OCI-LY3 (cell line): Measurements from ENCODE around the gene CLTB.

Experiments
- CTCF ChIP-seq: fragments of 200-600, 300-600 bp; sonication (generic); IDR thresholded peaks from 2 replicates; pipeline ENCODE4 v1.5.1; 2014; ENCODE audit warnings: antibody characterized with exemption, low read length, low read depth
- EZH2phosphoT487 ChIP-seq: fragments of 200-600 bp; shearing (Covaris generic); IDR thresholded peaks from 2 replicates; pipeline ENCODE4 v1.6.1; 2018; ENCODE audit warnings: antibody characterized with exemption, mixed run types, low read depth

- no peak for TF ChIP-seq CTCF
- no peak for TF ChIP-seq EZH2phosphoT487
Measured at GRCh38 chr5:176384991-176385390, 31.3 kb downstream of the CLTB start.
